ENCODE data around the gene GRPR.

GRPR gene

DNA sequence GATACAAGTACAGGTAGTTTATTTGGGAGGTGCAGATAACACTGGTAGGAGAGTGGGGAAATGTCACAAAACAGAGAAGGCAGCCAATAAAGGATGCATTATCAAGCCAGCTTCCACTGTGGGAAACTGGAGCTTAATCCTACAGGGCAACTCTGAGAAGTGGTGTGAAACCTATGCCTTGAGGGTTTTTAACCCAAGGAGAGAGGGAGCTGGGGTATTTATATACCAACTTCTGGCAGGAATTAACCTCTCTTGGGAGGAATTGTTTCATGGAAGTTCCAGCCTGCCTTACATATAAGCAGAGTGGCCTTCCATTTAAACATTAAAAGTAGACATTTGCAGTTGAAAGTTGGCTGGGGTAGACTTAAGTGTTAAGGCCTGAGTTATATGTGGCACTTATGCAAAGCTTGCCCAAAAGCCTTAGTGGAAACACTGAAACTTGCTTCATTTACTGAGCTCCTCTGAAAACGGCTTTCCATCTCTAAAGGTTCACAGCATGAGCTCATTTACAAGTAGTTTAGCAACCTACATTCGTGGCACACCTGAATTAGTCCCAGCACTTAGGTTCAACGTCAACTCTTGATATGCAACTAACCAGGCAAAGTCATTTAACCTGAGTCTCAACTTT lies 63.1 kb downstream of the GRPR start:
- no peak for DNase-seq

DNA sequence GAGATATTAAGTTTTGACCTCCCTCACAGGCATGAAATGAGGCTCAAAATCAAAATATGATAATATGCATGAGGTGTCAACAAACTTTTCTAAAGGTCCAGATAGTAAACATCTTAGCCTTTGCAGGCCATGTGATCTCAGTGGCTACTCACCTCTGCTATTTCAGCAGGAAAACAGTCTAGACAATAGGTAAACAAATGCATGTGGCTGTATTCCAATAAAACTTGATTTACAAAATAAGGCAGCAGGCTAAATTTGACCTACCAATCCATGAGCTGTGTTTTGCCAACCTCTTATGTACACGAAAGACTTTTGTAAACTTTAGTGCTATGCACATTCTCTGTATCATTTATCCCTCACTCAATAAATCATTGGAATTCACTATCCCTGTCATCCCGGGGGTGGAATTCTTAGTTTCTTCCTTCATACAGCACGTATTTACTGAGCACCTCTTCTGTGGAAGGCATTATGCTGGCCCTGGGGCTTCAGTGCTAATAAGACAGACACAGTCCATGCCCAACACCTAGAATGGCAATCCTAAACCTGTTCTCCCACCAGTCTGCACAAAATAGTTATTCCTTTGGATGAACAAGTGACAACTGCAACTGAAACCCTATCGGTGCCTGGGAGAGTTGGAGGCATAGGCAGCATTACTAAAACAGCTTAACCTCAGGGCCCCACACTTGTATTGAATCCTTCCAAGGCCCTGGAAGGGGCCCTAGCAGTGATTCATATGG lies 63.8 kb downstream of the GRPR start:
- DNase-seq = no peak

DNA sequence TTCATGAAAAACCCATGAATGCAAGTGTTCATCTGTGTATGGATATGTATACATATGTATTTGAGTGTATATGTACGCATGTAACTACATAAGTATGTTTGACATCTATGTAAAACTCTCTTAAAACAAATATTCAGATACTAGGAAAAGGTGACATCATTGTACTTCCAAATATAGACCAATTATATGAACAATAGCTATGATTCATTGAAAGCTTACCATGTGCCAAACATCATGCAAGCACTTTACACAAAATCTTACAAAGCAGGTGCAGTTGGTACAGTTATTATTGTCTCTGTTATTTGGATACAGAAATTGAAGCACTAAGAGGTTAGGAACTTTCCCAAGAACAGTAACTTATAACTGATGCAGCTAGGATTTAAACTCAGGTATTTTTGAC lies 65.3 kb downstream of the GRPR start:
- DNase-seq = no peak

DNA sequence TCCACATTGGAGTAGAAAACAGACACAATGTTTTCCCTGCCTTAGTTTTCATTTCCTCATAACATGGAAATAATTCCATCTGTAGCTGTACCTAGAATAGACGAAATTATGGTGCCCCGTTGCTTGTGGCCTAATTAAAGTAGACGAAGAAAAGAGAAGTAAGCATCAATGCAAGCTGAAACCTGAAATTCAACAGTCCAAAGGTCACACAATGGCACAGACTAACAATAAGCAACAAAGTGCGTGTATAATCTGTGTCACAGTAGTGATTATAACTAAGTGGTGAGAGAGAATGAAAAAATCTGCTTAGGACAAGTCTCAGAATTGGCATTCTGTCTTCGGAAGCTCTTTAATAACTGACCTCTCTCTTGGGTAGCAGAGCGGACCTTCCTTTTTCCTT lies 68.2 kb downstream of the GRPR start:
- no peak for DNase-seq

DNA sequence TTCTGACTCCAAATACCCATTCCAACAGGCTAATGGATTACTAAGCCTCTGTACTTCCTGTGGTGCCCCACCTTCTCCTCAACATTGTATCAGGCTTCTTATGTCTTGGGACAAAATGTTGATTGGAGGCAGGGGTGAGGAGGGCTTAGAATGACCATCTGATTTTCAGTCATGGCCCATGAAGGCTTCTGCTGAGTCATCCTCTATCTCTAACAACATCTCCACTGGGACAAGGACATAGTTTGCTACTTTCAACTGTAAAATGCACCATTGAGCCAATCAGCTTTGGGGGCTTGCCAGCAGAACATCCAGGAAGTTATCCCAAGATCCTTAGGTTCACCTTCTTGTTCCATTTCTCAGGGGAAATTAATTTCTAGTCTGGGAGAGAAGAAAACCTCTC lies 73.5 kb downstream of the GRPR start:
- DNase-seq = no peak

DNA sequence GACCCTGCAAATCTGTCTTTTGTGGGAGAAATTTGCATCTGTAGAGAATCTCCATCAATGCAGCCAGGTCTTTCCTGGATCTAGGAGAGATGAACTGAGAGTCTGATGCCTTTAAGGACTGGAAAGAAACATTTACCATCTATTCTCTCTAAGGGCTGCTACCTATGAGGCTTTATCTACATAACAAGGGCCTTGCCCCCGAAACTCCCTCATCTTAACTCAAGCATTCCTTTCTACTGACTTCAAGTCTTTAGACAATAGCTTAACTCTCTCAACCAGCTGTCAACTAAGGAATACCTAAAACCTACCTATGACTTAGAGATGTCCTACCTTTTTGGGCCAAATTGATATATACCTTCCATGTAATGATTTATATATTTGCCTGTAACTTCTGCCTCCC lies 76.0 kb downstream of the GRPR start:
- DNase-seq = no peak

DNA sequence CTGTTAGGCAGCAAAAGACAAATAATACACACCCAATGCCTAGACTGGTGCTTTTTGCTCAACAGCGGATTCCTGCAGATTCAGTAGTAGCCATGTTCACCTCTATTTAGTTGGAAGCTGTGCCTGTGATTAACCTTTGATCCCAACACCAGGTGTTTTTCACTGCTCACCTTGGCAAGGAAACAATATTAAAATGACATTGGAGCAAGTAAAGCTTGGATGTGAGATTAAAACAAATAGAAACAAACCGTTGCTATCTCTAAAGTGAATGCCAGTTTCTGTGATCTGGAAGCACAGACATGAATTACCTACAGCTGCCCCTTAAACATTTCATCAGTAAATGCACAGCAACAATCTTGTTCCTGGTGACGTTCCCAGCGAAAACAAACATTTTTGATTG lies 79.6 kb downstream of the GRPR start:
- no peak for DNase-seq
